SK-N-SH (cell line): ENCODE data around the gene TUBGCP2. TPM values are rescaled to one million over a fixed set of nuclear protein-coding genes. Genes with fewer than 3 reads are reported as not detected.

Experiments used
- CTCF ChIA-PET: fragments of 300-600, 350-600 bp; formaldehyde crosslinking; extraction: SDS; loops from one replicate; lab custom pipeline; 2021; lab: Yijun Ruan, JAX
- POLR2A ChIA-PET: fragments of 350-600 bp; sonication (Branson Sonifier 250); formaldehyde crosslinking; extraction: SDS; loops from one replicate; lab custom pipeline; 2020; ENCODE audit warnings: antibody characterized with exemption, inconsistent platforms; lab: Yijun Ruan, JAX
- DNase-seq: peaks from one replicate; pipeline ENCODE4 v3.0.0; 2012
- H2AFZ ChIP-seq: fragments of 200-600 bp; sonication (generic); 2 replicates; pipeline ENCODE4 v1.8.1; 2016; ENCODE audit warnings: antibody characterized with exemption, mild to moderate bottlenecking, low read depth
- H3F3A ChIP-seq: fragments of 200-600 bp; sonication (generic); replicated peaks from 2 replicates; pipeline ENCODE3; 2016; ENCODE audit warnings: antibody characterized with exemption, mild to moderate bottlenecking; ENCODE audit not compliant: insufficient read depth
- H3K27ac ChIP-seq, 2 experiments: fragments of 200-500 bp in 1 of 2; fragments of 200-600 bp in 1 of 2; sonication (Bioruptor generic) in 1 of 2; sonication (generic), shearing (Covaris generic) in 1 of 2; 2 replicates each; pipeline versions ENCODE4 v1.5.1 to v1.6.1; 2014 to 2016; ENCODE audit warnings: low read depth in 2 of 2, inconsistent platforms in 1 of 2, low read length in 1 of 2, mild to moderate bottlenecking in 1 of 2, mixed read lengths in 1 of 2
- H3K27me3 ChIP-seq: fragments of 200-600 bp; sonication (generic), shearing (Covaris generic); 2 replicates; pipeline ENCODE4 v1.6.1; 2016; ENCODE audit warnings: mixed run types; ENCODE audit not compliant: insufficient read depth
- H3K36me3 ChIP-seq, 2 experiments: fragments of 200-500 bp in 1 of 2; fragments of 200-600 bp in 1 of 2; sonication (Bioruptor generic) in 1 of 2; sonication (generic) in 1 of 2; replicated peaks in 1 of 2; 2 replicates each; pipeline versions ENCODE3 to v1.5.1; 2014 to 2016; ENCODE audit warnings: low read length in 1 of 2, mild to moderate bottlenecking in 1 of 2; ENCODE audit not compliant: insufficient read depth in 2 of 2, control insufficient read depth in 1 of 2
- H3K4me1 ChIP-seq, 2 experiments: fragments of 200-500 bp in 1 of 2; fragments of 200-600 bp in 1 of 2; sonication (Bioruptor generic) in 1 of 2; sonication (generic), shearing (Covaris generic) in 1 of 2; 2 replicates each; pipeline versions ENCODE4 v1.5.1 to v1.6.1; 2014 to 2016; ENCODE audit warnings: low read depth in 1 of 2, low read length in 1 of 2, mixed run types in 1 of 2; ENCODE audit not compliant: insufficient read depth in 2 of 2, control insufficient read depth in 1 of 2
- H3K4me2 ChIP-seq: fragments of 200-600 bp; sonication (generic), shearing (Covaris generic); 2 replicates; pipeline ENCODE4 v1.6.1; 2017; ENCODE audit warnings: mixed run types
- H3K4me3 ChIP-seq, 2 experiments: fragments of 200-500 bp in 1 of 2; fragments of 200-600 bp in 1 of 2; sonication (Bioruptor generic) in 1 of 2; sonication (generic), shearing (Covaris generic) in 1 of 2; 2 replicates each; pipeline versions ENCODE4 v1.5.1 to v1.8.1; 2014 to 2016; ENCODE audit warnings: low read depth in 2 of 2, inconsistent platforms in 1 of 2, low read length in 1 of 2, mild to moderate bottlenecking in 1 of 2, mixed read lengths in 1 of 2, moderate library complexity in 1 of 2
- H3K79me2 ChIP-seq: fragments of 200-600 bp; sonication (generic); 2 replicates; pipeline ENCODE4 v1.8.1; 2017; ENCODE audit warnings: mild to moderate bottlenecking; ENCODE audit not compliant: insufficient read depth
- H3K9ac ChIP-seq: fragments of 200-600 bp; sonication (generic); 2 replicates; pipeline ENCODE4 v1.6.1; 2017; ENCODE audit warnings: mixed run types
- H3K9me2 ChIP-seq: fragments of 200-600 bp; sonication (generic); 2 replicates; pipeline ENCODE4 v1.6.1; 2017; ENCODE audit warnings: mixed run types
- H3K9me3 ChIP-seq: fragments of 200-600 bp; sonication (generic); 2 replicates; pipeline ENCODE4 v1.6.1; 2017; ENCODE audit warnings: mixed run types, mild to moderate bottlenecking, moderate library complexity
- H4K20me1 ChIP-seq: fragments of 200-600 bp; sonication (generic); 2 replicates; pipeline ENCODE4 v1.6.1; 2017; ENCODE audit warnings: mild to moderate bottlenecking, mixed run types; ENCODE audit not compliant: insufficient read depth
- CHD2 ChIP-seq: fragments of 150-350 bp; IDR thresholded peaks from 2 replicates; pipeline ENCODE4 v1.6.1; 2018; ENCODE audit warnings: low read length; ENCODE audit not compliant: partially characterized antibody
- EP300 ChIP-seq, 2 experiments: IDR thresholded peaks; 2 replicates each; pipeline versions ENCODE4 v1.4.0 to v1.6.1; 2012; ENCODE audit warnings: borderline replicate concordance in 1 of 2, low read depth in 1 of 2, low read length in 1 of 2
- EZH2phosphoT487 ChIP-seq: fragments of 200-600 bp; sonication (generic); IDR thresholded peaks from 2 replicates; pipeline ENCODE4 v1.6.1; 2017; ENCODE audit warnings: low read depth, mixed run types, mild to moderate bottlenecking, antibody characterized with exemption, moderate library complexity, borderline replicate concordance
- FOSL2 ChIP-seq: IDR thresholded peaks from 2 replicates; pipeline ENCODE4 v1.4.0; 2012; ENCODE audit warnings: low read depth, mild to moderate bottlenecking, moderate library complexity, borderline replicate concordance
- FOXJ3 ChIP-seq: sonication (generic); formaldehyde crosslinking; IDR thresholded peaks from 2 replicates; pipeline ENCODE4 v1.5.1; 2020; ENCODE audit warnings: mild to moderate bottlenecking, missing genetic modification reagents
- FOXM1 ChIP-seq: IDR thresholded peaks from 2 replicates; pipeline ENCODE4 v1.4.0; 2012; ENCODE audit warnings: low read depth, mild to moderate bottlenecking
- GABPA ChIP-seq: IDR thresholded peaks from 2 replicates; pipeline ENCODE4 v1.4.0; 2012; ENCODE audit warnings: low read depth, mild to moderate bottlenecking
- GATA2 ChIP-seq: sonication (generic); formaldehyde crosslinking; IDR thresholded peaks from 2 replicates; pipeline ENCODE4 v1.5.0; 2020; ENCODE audit warnings: mild to moderate bottlenecking, missing genetic modification reagents
- JUND ChIP-seq: IDR thresholded peaks from 2 replicates; pipeline ENCODE4 v1.4.0; 2012
- POLR2AphosphoS5 ChIP-seq: IDR thresholded peaks from 2 replicates; pipeline ENCODE4 v1.6.1; 2012; ENCODE audit warnings: low read depth, low read length
- RFX5 ChIP-seq: IDR thresholded peaks from 2 replicates; pipeline ENCODE4 v1.6.1; 2012; ENCODE audit warnings: mild to moderate bottlenecking, improper control_type of control experiment, low read length
- RXRA ChIP-seq: IDR thresholded peaks from 2 replicates; pipeline ENCODE4 v1.4.0; 2012; ENCODE audit warnings: low read depth, mild to moderate bottlenecking, borderline replicate concordance
- SIN3A ChIP-seq: IDR thresholded peaks from 2 replicates; pipeline ENCODE4 v1.6.1; 2012; ENCODE audit warnings: low read depth, mild to moderate bottlenecking, low read length, moderate library complexity, borderline replicate concordance
- SMC3 ChIP-seq: IDR thresholded peaks from 2 replicates; pipeline ENCODE4 v1.6.1; 2012; ENCODE audit warnings: low read depth, low read length, improper control_type of control experiment
- WGBS: methylation state at CpG from one replicate; pipeline ENCODE4 v1.1.6; 2017; ENCODE audit warnings: low lambda C conversion rate; 5-methylcytosine and 5-hydroxymethylcytosine counted together
- polyA plus RNA-seq, 3 experiments: library from polyadenylated mRNA; depleted of rRNA; stranded (reverse); fragments of >200 nt; gene quantifications; 2 replicates each; pipeline ENCODE4 v1.2.3, GENCODE V29; 2012
- TF ChIP-seq, protein P1 (sequence below): IDR thresholded peaks from 2 replicates; pipeline ENCODE4 v1.6.1; 2012; ENCODE audit warnings: mild to moderate bottlenecking, low read depth, low read length, moderate library complexity
- TF ChIP-seq, protein P2 (sequence below): IDR thresholded peaks from 2 replicates; pipeline ENCODE4 v1.4.0; 2012; ENCODE audit warnings: low read depth, borderline replicate concordance
- TF ChIP-seq, protein P3 (sequence below): IDR thresholded peaks from 2 replicates; pipeline ENCODE4 v1.4.0; 2012; ENCODE audit warnings: low read depth

TUBGCP2 gene
- polyA plus RNA-seq, 1 of the 3 experiments (the other 2 are of a cell fraction), result 49.1 TPM

DNA sequence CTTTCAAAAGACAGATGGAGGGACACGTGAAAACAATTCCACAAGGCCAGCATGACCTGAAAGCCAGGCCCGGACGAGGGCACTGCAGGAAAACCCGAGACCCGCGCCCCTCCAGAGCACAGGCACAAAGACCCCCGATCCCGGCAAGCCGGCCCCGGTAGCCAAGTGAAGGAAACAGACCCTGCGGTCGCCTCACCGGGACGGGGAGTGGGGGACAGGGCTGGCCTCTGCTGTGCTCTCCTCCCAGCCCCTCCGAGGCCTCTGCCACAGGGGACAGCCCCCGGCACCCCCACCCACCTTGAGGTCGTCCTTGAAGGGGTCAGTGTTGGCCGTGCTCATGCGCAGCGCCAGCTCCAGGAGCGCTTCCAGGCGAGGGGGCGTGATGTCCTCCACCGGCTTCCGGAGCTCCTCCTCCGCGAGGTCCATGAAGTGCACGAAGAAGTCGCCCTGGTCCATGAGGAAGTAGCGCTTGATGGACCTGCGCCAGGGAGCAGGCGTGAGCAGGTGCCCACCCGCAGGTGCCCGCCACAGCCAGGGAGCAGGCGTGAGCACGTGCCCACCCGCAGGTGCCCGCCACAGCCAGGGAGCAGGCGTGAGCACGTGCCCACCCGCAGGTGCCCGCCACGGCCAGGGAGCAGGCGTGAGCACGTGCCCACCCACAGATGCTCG, 20.7 kb downstream of the TUBGCP2 start (continued):
- TF ChIP-seq, protein P1, sequence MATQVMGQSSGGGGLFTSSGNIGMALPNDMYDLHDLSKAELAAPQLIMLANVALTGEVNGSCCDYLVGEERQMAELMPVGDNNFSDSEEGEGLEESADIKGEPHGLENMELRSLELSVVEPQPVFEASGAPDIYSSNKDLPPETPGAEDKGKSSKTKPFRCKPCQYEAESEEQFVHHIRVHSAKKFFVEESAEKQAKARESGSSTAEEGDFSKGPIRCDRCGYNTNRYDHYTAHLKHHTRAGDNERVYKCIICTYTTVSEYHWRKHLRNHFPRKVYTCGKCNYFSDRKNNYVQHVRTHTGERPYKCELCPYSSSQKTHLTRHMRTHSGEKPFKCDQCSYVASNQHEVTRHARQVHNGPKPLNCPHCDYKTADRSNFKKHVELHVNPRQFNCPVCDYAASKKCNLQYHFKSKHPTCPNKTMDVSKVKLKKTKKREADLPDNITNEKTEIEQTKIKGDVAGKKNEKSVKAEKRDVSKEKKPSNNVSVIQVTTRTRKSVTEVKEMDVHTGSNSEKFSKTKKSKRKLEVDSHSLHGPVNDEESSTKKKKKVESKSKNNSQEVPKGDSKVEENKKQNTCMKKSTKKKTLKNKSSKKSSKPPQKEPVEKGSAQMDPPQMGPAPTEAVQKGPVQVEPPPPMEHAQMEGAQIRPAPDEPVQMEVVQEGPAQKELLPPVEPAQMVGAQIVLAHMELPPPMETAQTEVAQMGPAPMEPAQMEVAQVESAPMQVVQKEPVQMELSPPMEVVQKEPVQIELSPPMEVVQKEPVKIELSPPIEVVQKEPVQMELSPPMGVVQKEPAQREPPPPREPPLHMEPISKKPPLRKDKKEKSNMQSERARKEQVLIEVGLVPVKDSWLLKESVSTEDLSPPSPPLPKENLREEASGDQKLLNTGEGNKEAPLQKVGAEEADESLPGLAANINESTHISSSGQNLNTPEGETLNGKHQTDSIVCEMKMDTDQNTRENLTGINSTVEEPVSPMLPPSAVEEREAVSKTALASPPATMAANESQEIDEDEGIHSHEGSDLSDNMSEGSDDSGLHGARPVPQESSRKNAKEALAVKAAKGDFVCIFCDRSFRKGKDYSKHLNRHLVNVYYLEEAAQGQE, result no peak
- TF ChIP-seq EZH2phosphoT487 (no peak), CHD2 (no peak), EP300 (IDR thresholded peaks at IDR 0.05; ENCODE audit: borderline replicate concordance in 1 of 2, low read depth in 1 of 2, low read length in 1 of 2) (no peak), RXRA (no peak), JUND (no peak), GABPA (no peak)
- TF ChIP-seq, protein P2, sequence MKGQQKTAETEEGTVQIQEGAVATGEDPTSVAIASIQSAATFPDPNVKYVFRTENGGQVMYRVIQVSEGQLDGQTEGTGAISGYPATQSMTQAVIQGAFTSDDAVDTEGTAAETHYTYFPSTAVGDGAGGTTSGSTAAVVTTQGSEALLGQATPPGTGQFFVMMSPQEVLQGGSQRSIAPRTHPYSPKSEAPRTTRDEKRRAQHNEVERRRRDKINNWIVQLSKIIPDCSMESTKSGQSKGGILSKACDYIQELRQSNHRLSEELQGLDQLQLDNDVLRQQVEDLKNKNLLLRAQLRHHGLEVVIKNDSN, result no peak

DNA sequence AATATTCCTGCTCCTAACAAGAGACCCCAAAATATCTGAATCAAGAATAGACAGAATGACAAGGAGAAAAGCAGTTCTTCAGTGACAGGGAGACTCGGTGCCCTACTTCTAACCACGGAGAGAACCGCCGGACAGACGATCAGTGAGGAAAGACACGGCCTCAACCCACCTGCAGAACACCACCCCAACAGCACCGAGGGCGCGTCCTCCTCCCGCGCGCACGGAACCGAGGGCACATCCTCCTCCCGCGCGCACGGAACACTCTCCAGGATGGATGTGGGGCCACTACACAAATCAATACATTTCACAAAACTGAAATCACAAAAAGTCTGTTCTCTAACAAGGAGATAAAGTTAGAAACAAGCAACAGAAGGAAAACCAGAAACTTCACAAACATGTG, 22.3 kb downstream of the TUBGCP2 start:
- Histone ChIP-seq H3K27me3 (no peaks in the 10 kb centered on the region), H3K4me3 (no peak overlapping the region), H3K27ac (no peak overlapping the region), H3F3A (no peaks in the 10 kb centered on the region), H3K4me1 (no peaks in the 10 kb centered on the region), H3K79me2 (no peaks in the 10 kb centered on the region), H3K4me2 (no peak overlapping the region), H3K36me3 (peaks cover 20 to 87% of the 10 kb centered on the region in 2 experiments), H2AFZ (no peak overlapping the region), H3K9ac (no peak overlapping the region), H3K9me2 (no peaks in the 10 kb centered on the region), H4K20me1 (no peaks in the 10 kb centered on the region), H3K9me3 (no peaks in the 10 kb centered on the region)
- 90% methylated on average over 18 of the region's 18 CpGs for WGBS
- no peak for DNase-seq
- ChIA-PET CTCF (no interaction called here), POLR2A (no interaction called here)
- TF ChIP-seq, protein P3, sequence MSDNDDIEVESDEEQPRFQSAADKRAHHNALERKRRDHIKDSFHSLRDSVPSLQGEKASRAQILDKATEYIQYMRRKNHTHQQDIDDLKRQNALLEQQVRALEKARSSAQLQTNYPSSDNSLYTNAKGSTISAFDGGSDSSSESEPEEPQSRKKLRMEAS, result no peak
- TF ChIP-seq RXRA (no peak), FOXJ3 (no peak), RFX5 (no peak), SIN3A (no peak), POLR2AphosphoS5 (no peak), FOXM1 (no peak), GATA2 (CRISPR knock-in tag) (no peak), SMC3 (no peak), FOSL2 (no peak), CHD2 (no peak), EP300 (IDR thresholded peaks at IDR 0.05; ENCODE audit: borderline replicate concordance in 1 of 2, low read depth in 1 of 2, low read length in 1 of 2) (no peak)
